ENCODE data around the gene MRTFB.

MRTFB gene

DNA sequence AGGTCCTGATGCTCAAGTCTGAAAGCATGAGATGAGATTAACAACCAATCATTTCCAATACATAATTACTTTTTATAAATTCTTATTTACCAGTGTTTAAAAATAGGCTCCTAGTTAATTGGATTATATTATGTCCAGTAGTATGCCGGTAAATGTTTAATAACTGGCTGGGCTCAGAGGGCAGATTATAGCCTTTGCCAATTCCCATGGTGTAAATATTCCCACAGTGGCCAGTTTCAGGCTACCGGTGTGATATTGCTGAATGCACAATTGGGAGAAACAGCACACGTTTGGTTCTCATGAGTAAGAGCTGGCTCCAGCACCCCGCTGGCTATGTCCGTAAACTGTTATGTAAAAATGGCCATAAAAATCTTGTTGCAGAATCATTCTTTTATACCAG, 167.6 kb downstream of the MRTFB start:
- ATAC-seq (no peak), DNase-seq (no peak)

DNA sequence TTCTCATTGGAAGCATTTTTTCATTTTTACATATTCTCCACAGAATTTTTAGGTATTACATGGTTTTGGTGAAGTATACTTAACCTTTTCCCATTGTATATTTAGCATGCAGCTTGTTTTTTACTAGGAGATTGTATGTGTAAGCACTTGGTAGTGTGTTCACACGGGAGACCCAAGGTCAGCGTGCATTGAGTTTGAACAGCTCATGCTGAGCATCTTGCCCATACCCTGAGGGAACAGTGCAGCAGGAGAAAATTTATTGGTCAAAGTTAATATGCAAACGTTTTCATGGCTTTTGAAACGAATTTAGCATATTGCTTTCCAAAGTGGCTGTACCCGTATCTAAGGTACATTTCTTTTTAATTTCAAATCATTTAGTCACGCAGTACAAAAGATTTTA, 168.7 kb downstream of the MRTFB start:
- DNase-seq (no peak), ATAC-seq (no peak)

DNA sequence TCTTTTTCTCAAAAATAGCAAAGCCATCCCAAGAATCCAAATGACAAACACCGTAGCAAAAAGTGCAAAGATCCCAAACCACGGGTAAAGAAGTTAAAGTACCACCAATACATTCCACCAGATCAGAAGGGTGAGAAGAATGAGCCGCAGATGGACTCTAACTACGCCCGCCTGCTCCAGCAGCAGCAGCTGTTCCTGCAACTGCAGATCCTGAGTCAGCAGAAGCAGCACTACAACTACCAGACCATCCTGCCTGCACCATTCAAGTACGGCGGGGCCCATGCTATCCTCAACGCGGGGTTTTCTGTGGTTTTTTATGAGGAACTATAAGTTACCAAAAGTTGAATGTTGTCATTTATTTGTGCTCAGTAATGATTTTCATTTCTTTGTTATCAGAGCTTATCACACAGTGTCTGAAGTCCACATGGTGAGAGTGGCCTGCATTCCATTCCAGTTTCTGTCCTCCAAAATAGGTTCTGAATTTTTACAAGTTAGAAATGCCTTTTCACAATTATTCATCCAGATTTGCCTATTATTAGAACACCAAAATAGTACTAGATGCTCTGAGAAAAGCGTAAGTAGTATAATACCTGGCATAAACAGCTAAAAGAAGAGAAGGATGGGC, 169.2 kb downstream of the MRTFB start:
- DNase-seq (no peak), ATAC-seq (no peak)

DNA sequence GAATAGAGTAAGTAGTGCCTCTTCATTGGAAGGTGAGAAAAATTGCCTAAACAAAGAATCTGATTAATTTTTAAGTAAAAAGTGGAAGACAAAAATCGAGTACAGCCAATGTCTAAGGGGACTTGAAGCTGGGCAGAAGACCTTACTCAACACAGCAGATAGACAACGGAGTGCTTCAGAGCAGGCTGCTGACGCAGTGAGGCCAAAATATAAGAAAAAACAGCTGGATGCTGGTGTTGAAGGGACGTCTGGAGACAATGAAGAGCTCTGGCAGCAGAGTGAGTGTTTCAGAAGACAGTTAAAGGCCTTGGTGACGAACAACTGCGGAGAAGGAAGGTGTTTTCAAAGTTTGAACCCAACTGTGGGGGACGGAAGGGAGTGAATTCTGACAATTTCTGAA, 169.8 kb downstream of the MRTFB start:
- no peak for ATAC-seq

DNA sequence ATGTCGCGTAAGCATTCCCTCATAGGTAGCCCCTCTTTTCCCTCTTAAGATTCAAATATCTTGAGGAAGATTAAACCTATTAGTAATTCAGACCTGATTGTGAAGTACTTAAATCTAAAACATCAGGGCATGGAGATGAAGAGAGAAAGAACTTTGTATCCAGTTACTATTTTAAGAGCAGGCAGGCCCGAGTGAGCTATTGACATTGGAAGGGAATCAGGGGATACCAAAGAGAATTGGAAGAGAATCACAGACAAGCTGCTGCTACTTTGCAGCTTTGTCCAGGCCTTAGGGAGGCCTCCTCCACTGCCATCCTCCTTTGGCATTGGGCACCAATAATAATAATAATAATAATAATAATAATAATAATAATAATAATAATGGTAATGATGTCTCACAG, 170.5 kb downstream of the MRTFB start:
- ATAC-seq (no peak), DNase-seq (no peak)

More for the DNA sequence above, 169.8 kb downstream of the MRTFB start:
- no peak for DNase-seq

DNA sequence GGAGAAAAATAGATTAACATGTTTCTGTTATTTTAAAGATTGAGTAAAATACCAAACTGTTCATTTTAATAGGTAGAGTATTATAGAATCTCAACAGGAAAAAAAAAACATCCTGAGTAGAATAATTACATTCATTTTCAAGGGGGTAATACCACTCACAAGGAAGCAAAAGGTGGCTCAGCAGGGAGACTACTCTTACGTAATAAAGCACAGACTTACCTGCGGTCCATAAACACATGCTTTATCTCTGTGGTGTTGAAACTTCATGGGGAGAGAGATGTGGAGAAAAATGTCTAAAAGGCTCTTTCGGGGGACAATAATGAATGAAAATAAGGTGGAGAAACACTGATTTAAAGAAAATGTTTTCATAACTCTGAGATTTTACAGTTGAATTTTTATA, 171.7 kb downstream of the MRTFB start:
- ATAC-seq: no peak
- DNase-seq: no peak

DNA sequence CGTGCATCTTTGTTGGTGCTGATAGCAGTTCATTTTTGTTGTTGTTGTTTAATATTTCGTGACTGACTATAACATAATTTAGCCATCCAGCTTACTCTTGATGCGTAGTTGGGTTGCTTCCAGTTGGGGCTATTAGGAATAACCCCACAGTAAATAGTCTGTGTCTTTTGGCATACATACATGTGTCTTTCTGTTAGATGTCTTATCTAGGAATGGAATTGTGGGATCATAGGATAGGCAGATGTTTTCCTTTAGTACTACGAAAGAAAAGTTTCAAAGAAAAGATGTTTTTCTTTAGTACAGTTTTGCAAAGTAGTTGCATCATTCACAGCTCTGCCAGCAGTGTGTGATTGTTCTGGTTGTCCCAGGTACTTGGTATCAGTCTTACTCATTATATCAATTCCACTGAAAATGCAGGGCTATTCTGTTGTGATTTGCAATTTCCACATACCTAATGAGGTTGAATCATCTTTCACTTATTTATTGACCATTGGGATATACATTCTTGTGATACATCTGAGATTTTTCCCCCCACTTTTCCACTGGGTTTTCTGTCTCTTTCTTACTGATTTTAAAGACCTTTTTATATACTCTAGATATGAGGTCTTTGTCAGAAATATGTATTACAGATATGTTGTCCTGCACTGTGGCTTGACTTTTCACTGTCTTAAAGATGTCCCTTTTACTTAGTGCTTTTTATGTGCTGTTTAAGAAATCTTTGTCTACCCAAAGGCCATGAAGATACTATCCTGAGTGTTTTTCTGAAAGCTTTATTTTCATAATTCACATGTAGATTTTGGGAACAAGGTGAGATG, 173.3 kb downstream of the MRTFB start:
- DNase-seq: no peak
- no peak for ATAC-seq

DNA sequence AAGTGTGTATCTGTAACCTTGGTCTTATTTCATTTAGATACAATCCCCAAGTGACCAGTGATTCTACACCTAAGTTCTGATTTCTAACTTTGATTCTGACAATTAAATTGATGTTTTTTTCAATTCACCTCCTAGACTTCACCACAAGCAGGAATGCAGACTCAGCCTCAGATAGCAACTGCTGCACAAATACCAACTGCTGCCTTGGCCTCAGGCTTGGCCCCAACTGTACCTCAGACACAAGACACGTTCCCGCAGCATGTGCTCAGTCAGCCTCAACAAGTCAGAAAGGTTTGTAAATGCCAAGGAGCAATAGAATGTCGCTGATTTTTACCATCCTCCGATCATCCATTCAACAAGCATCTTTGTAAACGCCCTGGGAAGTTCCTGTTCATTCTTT, 177.7 kb downstream of the MRTFB start:
- ATAC-seq (no peak), DNase-seq (no peak)

DNA sequence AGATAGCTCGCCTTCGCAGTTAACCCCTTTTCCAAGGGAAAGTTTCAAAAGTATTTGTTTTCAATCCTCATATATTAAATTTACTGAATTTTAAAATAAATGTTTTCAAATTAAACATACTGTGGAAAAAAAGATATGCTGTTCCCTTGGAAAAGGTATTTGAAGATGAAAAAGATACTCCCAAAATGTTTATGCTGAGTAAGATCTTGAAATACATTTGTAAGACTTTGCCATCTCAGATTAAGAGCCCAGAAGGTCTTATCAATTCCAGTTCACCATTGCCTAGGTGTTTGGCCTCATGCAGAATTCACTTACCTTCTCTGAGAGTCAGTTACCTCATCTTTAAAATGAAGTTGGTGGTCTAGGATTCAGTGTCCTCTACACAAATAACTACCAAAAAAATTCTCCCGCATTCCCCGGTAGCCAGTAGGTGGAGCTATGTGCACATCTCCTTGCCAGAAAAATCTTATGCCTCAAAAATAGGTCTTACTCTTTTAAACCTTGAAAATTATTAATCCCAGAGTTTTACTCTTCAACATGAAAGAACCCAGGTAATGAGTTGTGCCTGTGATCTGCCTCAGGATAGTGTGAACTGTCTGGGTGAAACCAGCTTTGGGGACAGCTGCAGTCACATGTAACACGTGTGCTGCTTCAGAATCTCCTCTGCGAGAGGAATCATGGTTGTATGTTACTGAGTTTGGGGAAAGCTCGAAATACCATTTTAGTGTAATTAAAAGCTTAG, 178.3 kb downstream of the MRTFB start:
- ATAC-seq (no peak), DNase-seq (peak; percentile 43)

DNA sequence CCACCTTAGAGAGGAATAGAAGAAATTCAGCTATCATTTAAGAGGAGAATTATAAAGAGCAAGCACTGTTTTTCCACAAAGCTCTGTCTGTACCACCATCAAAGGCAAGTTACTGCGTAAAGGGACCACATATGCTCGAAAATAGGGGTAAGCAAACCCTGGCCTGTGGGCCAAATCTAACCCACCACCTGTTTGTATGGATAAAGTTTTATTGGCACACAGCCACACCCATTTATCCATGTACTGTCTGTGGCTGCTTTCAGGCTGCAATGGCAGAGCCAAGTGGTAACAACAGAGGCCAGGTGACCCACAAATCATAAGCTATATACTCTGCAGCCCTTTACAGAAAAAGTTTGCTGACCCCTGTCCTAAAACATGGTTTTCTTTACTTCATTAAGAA, 180.3 kb downstream of the MRTFB start:
- DNase-seq (no peak), ATAC-seq (no peak)

DNA sequence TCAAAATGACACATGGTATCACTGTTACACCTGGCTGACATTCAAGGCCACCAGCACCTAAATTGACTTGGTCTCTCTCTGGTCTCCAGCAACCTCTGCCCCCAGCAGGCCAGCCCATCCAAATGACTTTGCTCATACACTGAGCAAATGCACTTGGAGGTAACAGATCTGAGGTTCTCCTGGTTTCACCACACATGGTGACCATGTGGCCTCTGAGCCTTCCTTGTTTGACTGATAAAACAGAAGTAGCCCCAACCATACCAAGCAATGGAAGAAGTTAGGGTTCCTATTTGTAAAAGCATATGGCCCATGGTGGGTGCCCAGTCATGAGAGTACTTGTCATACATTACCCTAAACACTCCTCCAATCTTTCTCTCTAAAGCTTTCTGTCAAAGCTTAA, 181.7 kb downstream of the MRTFB start:
- no peak for DNase-seq
- ATAC-seq: no peak

DNA sequence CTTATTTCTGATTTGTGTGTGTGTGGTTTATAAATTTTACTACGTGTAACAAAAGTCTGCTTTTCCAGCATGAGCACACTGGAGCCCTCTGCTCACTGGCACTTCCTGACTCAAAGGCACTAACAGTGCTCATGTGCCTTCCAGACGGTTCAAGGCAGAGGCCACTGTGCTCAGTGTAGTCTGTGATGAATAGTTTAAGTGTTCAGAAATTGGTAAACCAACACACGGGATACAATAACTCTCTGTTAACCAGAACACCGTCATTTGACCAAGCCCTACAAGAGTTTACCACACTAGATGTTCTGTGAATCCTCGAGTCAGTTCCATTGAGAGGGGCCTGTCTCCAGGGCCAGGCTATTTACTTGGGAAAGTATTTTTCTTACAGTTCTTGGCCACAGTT, 191.9 kb downstream of the MRTFB start:
- no peak for DNase-seq
- no peak for ATAC-seq

DNA sequence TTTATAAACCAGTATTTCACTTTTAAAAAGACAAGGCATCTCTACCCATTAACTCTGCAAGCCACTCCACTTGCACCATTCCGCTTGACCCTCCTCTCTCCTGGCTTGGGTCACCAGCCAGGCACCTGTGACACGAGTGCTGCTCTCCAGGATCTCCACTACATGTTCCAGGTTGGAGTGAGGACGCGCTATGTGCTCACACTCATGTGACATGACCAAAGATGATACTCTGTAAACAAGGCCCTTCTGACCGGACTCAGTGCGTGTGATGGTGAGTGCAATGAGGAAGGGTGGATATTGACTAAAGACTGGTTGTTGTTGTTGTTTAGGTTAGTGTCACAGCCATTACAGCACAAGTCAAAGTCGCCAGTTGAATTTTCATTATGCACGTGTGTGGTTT, 192.7 kb downstream of the MRTFB start:
- DNase-seq: no peak
- no peak for ATAC-seq

DNA sequence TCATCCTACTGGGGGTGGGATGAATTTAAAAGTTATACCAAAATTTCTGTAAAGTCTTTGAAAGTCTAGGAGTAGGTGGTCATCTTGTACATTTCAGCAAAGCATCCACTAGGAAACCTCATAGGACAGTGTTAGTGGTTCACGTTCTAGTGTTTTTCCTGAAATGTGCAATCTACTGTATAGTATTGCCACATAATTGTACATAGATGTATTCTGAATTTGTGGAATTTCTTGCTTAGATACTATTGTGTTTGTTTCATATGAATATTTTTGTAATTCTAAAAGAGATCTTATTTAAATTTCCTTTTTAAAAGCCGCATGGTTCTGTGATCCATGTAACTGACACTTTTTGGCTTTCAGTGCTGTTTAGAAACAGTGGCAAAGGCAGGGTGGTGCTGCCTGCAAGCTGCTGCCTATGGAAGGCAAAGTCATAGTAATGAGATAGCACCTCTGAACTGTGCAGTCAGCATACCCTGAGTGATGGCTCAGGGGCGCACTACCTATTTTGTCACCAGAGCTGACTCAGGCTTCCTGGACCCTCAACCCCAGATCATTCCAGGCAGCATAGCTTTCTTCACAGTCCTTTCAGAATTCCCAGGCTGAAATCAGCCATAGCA, 193.3 kb downstream of the MRTFB start:
- DNase-seq: no peak
- no peak for ATAC-seq

DNA sequence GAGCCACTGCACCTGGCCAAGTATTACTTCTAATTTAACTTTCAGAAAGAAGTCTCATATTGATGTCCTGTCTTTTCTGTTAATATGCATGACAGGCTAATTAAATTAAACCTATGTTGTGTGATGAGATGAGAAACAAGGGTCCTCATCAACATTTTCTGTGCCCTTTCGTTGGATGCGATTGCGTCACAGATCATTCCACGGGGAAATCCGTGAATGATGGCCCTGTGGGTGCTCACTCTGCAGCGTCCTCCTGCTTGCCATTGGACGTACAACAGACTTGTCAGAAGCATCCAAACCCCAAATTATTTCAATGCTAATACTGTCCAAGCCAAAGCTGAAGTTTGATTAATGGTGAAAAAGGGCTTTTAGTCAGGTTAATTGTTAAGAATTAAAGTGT, 197.0 kb downstream of the MRTFB start:
- ATAC-seq (no peak), DNase-seq (no peak)

DNA sequence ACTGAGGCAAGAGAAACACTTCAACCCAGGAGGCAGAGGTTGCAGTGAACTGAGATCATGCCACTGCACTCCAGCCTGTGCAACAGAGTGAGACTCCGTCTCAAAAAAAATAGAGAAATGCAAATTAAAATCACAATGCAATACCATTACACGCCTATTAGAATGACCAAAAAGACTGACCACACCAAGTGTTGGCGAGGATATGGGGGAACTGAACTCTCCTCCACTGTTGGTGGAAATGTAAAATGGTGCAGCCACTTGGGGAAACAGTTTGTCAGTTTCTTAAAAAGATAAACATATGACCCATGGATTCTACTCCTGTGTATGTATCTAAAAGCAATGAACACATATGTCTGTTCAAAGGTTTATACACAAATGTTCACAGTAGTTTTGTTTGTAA, 204.8 kb downstream of the MRTFB start:
- ATAC-seq: no peak

DNA sequence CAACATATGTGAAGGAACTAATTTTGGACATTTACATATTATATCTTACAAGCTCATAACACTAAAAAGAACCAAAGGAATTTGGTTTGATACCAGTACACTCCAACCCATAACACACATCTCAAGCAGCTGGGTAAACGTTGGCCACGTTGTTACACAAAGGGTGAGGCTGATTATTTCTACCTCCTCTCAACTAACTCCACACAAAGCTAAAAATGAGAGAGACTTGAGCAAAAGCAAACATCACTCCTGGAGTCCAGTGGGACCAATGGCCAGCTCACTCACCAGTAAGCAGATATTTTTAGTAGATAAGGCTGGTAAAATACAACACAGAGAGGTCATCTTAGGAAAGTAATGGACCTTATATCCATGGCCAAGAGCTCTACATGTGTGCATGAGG, 207.6 kb downstream of the MRTFB start:
- ATAC-seq: no peak

More for the DNA sequence above, 204.8 kb downstream of the MRTFB start:
- no peak for DNase-seq

DNA sequence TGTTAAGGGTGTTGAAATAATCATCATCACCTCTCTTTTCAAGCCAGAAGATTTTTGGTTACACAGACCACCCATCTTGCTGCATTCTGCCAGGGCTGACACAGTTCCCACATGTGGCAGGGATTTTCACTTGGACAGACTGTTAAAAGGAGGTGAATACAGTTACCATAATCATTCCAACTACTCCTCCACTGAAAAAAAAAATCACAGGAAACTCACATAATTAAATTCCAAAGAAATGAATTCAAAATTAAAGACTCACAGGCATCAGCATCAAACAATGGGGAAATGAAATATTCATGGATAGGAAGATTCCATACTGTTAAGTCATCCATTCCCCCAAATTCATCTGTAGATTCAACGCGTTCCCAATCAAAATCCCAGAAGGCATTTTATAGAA, 209.4 kb downstream of the MRTFB start:
- no peak for DNase-seq
- ATAC-seq: no peak

More for the DNA sequence above, 207.6 kb downstream of the MRTFB start:
- DNase-seq: no peak

DNA sequence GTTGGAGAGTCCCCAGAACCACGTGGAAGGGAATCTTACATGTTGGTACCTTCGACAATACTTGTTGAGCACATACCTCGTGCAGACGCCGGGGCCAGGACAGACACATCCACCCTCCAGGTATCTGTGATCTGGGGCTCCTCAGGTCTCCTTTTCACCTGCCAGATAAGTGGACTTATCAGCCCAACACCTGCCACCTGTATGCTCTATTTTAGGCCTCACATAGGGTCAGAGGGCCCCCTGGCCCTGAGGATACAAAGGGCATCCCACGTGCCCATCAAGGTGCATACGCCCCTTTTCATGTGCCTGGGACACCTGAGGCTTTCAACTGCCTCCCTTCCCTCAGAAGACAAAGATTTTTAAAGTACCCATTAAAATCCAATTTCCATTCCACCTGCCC, 212.7 kb downstream of the MRTFB start:
- DNase-seq (no peak), ATAC-seq (no peak)

DNA sequence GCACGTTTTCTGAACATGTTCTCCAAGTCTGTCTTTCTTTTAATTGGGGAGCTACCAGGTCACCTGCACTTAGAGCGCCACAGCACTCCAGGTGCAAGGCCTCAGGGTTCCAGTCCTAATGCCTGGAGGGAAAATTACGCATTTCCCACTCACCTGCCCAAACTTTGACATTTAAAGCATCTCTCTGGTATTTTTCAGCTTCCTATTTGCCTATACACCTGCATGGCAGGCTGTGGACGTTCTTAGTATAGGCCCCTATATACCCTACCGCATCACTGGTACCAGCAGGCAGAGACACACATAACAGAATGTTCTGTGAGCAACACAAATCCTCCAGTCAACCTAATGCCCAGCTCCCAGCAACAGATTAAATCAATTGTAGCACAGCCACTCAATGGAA, 213.3 kb downstream of the MRTFB start:
- DNase-seq (no peak), ATAC-seq (no peak)

DNA sequence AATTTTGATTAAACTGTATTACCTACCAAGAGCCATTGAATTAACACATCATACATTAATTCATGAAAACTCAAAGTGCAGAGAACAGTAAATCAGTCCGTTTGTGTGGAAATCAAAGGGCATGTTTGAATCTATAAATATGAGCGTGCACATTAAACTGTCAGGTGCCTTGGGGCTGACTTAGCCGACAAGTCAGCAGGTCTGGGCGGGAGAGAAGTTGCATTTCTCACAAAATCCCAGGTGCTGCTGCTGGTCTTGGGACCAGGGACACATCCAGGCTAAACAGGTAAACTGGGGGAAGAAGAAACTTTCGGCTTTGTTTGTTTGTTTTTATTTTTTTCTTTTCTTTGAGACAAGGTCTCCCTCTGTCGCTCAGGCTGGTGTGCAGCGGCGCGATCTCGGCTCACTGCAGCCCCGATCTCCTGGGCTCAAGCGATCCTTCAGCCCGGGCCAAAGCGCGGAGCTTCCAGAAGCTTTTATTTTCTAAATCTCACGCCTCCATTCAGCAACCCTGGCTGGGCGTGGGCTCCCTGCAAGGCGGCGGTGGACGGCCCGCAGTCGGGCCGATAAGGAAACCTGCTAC, 213.9 kb downstream of the MRTFB start:
- ATAC-seq (peak; percentile 42), DNase-seq (no peak)

All from stimulated activated naive CD8-positive, alpha-beta T cell treated with anti-CD3 and anti-CD28 coated beads, Interleukin-15, Interleukin-2, amounts not matched to agents 100 U/mL and 50 U/mL, for 24 hours (primary cell).